GM18520 (cell line): ENCODE measurements around the gene ZBTB37.
A peak's percentile ranks its signal among the peaks of the same experiment; 100 is the strongest.
"Not testable (repeated sequence)": the region's sequence is repeated elsewhere in the genome, so short reads cannot be mapped to it uniquely, and the experiment has no call there.

Experiments
- ATAC-seq: cut with Tn5 transposase; IDR thresholded peaks from one replicate; pipeline ENCODE4 v1.9.1; 2021; ENCODE audit not compliant: unreplicated experiment

The ZBTB37 gene

GRCh38 chr1:173864179-173864867 lies 3.9 kb upstream of the ZBTB37 start:
- no peak for ATAC-seq

GRCh38 chr1:173865468-173866164 lies 2.6 kb upstream of the ZBTB37 start:
- ATAC-seq = no peak

GRCh38 chr1:173866413-173867115 lies 1.6 kb upstream of the ZBTB37 start:
- no peak for ATAC-seq

- no peak for ATAC-seq
Observed at GRCh38 chr1:173867141-173867752, 933 bp upstream of the ZBTB37 start.

GRCh38 chr1:173867753-173868265 lies 371 bp upstream of the ZBTB37 start, which contains the start of gene GAS5:
GAS5 (minus strand) TSS chr1:173867989.
- ATAC-seq = peak; percentile 57

GRCh38 chr1:173869021-173869359 lies 810 bp downstream of the ZBTB37 start:
- no peak for ATAC-seq

- peak; percentile 19 for ATAC-seq
Observed at GRCh38 chr1:173870252-173871075, 2.3 kb downstream of the ZBTB37 start.

- ATAC-seq = no peak
Observed at GRCh38 chr1:173871091-173871490, 2.9 kb downstream of the ZBTB37 start.

- ATAC-seq = no peak
Observed at GRCh38 chr1:173871500-173871899, 3.3 kb downstream of the ZBTB37 start.

- ATAC-seq = no peak
Observed at GRCh38 chr1:173876732-173877131, 8.6 kb downstream of the ZBTB37 start.

GRCh38 chr1:173878251-173878650 lies 10.1 kb downstream of the ZBTB37 start:
- ATAC-seq = no peak

- not testable (repeated sequence) for ATAC-seq
Observed at GRCh38 chr1:173881117-173881516, 12.9 kb downstream of the ZBTB37 start.

GRCh38 chr1:173884701-173885100 lies 16.5 kb downstream of the ZBTB37 start:
- ATAC-seq = no peak

- no peak for ATAC-seq
Observed at GRCh38 chr1:173886746-173887611, 18.8 kb downstream of the ZBTB37 start.

GRCh38 chr1:173887627-173888026 lies 19.4 kb downstream of the ZBTB37 start:
- ATAC-seq = no peak

- no peak for ATAC-seq
Observed at GRCh38 chr1:173888749-173889148, 20.6 kb downstream of the ZBTB37 start.

- ATAC-seq = no peak
Observed at GRCh38 chr1:173889885-173890284, 21.7 kb downstream of the ZBTB37 start.

GRCh38 chr1:173893611-173894010 lies 25.4 kb downstream of the ZBTB37 start:
- ATAC-seq = no peak

- ATAC-seq = no peak
Observed at GRCh38 chr1:173894189-173894588, 26.0 kb downstream of the ZBTB37 start.

GRCh38 chr1:173900427-173900826 lies 32.2 kb downstream of the ZBTB37 start:
- no peak for ATAC-seq
